22Rv1 (cell line): ENCODE data around the gene ZNF391.

ENCODE experiments used
- CTCF ChIP-seq: fragments of 450-650 bp; IDR thresholded peaks from 2 replicates; pipeline ENCODE4 v1.5.1; 2017; ENCODE audit warnings: mild to moderate bottlenecking
- ZFX ChIP-seq: fragments of 450-650 bp; IDR thresholded peaks from 2 replicates; pipeline ENCODE4 v1.6.1; 2017; ENCODE audit warnings: antibody characterized with exemption, borderline replicate concordance

GRCh38 chr6:27392623-27393022 is 4.1 kb downstream of the ZNF391 start:
- TF ChIP-seq CTCF = no peak
- no peak for TF ChIP-seq ZFX
